ENCODE measurements around the gene DISC1.

Gene DISC1

GRCh38 chr1:231625975-231626534 lies 535 bp upstream of the DISC1 start:
- Histone ChIP-seq H3K9me3 (ENCODE audit: insufficient read depth, low read length) (no peaks in the 10 kb centered on the region), H3K79me2 (ENCODE audit: low read length) (no peaks in the 10 kb centered on the region), H4K20me1 (ENCODE audit: insufficient read depth, low read length) (no peaks in the 10 kb centered on the region), H2AFZ (ENCODE audit: low read depth, low read length) (no peak overlapping the region), H3K4me3 (ENCODE audit: low read length) (peak overlapping the region; percentile 80), H3K9ac (ENCODE audit: low read length) (peak overlapping the region; percentile 51; the same call in 1 of the 2 replicates), H3K4me2 (ENCODE audit: low read length) (peak overlapping the region; percentile 93), H3K4me1 (ENCODE audit: low read length) (peaks cover 13% of the 10 kb centered on the region), H3K27me3 (ENCODE audit: low read depth, low read length) (peaks cover 85% of the 10 kb centered on the region), H3K36me3 (replicated peaks; ENCODE audit: low read depth, low read length) (no peaks in the 10 kb centered on the region), H3K27ac (ENCODE audit: low read length) (no peak overlapping the region)
- TF ChIP-seq EZH2phosphoT487 (IDR thresholded peaks at IDR 0.05; ENCODE audit: low read depth) (no peak), CTCF (IDR thresholded peaks at IDR 0.05; ENCODE audit: low read depth, low read length) (no peak)

DNA sequence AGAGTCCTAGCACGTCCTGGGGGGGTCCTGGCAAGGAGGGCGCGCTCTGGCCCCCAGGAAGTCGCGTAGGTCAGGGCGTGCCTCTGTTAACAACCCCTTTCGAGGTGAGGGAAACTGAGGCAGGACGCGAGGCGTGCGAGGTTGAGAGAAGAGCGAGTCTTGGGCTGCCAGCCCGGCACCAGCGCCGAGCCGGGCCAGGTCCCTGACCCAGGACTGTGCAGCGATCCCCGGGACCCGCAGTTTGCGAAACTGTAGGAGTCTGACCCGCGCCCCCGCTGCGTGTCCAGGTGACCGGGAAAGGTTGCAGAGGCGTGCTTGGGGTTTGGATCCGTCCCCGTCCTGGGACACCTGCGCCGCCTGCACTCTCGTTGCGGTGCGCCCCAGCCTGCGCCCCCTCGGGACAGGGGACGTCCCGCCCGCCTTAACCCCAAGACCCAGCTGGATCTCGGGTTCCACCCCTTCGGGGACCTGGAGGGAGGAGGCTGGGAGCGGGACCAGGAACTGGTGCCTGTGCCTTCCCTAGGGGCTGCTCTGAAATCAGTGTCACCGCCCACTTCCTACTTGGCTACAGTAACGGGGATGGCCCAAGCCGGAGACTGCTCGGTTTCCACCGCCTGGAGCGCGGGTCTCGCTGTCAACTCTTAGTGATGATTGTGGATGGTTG lies 493 bp downstream of the DISC1 start:
- Histone ChIP-seq H3K4me3 (ENCODE audit: low read length) (peak overlapping the region; percentile 80), H2AFZ (ENCODE audit: low read depth, low read length) (0 out of 2 replicates have a peak overlapping the region, but pooled peaks have one; percentile 24), H3K27ac (ENCODE audit: low read length) (no peak overlapping the region), H3K27me3 (ENCODE audit: low read depth, low read length) (peaks cover 76% of the 10 kb centered on the region), H3K4me1 (ENCODE audit: low read length) (peaks cover 13% of the 10 kb centered on the region), H3K9ac (ENCODE audit: low read length) (peak overlapping the region; percentile 51), H3K9me3 (ENCODE audit: insufficient read depth, low read length) (no peaks in the 10 kb centered on the region), H3K36me3 (replicated peaks; ENCODE audit: low read depth, low read length) (no peaks in the 10 kb centered on the region), H4K20me1 (ENCODE audit: insufficient read depth, low read length) (no peaks in the 10 kb centered on the region), H3K4me2 (ENCODE audit: low read length) (peak overlapping the region; percentile 93), H3K79me2 (ENCODE audit: low read length) (no peaks in the 10 kb centered on the region)
- no peak for TF ChIP-seq CTCF (IDR thresholded peaks at IDR 0.05; ENCODE audit: low read depth, low read length)
- no peak for TF ChIP-seq EZH2phosphoT487 (IDR thresholded peaks at IDR 0.05; ENCODE audit: low read depth)

DNA sequence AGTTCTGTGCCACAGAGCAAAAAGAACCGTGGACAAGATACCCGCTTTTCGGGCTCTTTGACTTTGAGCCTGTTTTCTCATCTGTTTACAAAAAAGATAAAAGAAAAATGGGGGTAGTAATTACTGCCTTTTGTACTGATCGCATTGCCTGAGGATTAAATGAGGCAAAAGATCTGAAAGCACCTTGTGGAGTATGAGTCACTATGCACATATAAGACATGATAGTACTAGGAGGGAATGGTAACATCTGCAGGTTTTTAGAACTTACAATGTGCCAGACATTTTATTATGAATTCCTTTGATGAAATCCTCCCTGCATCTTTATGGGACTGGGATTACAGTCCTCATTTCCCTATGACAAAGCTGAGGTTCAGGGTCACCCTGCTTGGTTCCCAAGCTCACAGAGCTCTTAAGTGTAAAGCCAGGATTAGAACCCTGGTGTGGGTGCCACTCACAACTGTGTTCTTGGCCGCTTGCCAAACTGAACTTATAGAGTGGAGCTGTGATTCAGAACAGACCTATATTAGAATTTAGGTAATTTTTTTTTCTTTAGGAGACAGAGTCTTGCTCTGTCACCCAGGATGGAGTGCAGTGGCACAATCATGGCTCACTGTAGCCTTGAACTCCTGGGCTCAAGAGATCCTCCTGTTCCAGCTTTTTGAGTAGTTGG lies 1.8 kb downstream of the DISC1 start:
- TF ChIP-seq EZH2phosphoT487 (IDR thresholded peaks at IDR 0.05; ENCODE audit: low read depth) = no peak
- TF ChIP-seq CTCF (IDR thresholded peaks at IDR 0.05; ENCODE audit: low read depth, low read length) = no peak
- H3K9ac ChIP-seq (ENCODE audit: low read length) = no peak overlapping the region
- H3K36me3 ChIP-seq (replicated peaks; ENCODE audit: low read depth, low read length) = no peaks in the 10 kb centered on the region
- no peaks in the 10 kb centered on the region for H4K20me1 ChIP-seq (ENCODE audit: insufficient read depth, low read length)
- H2AFZ ChIP-seq (ENCODE audit: low read depth, low read length) = no peak overlapping the region
- no peaks in the 10 kb centered on the region for H3K79me2 ChIP-seq (ENCODE audit: low read length)
- no peak overlapping the region for H3K4me2 ChIP-seq (ENCODE audit: low read length)
- peaks cover 70% of the 10 kb centered on the region for H3K27me3 ChIP-seq (ENCODE audit: low read depth, low read length)
- H3K4me1 ChIP-seq (ENCODE audit: low read length) = peaks cover 13% of the 10 kb centered on the region
- H3K9me3 ChIP-seq (ENCODE audit: insufficient read depth, low read length) = no peaks in the 10 kb centered on the region
- H3K27ac ChIP-seq (ENCODE audit: low read length) = no peak overlapping the region
- H3K4me3 ChIP-seq (ENCODE audit: low read length) = no peak overlapping the region

GRCh38 chr1:231629132-231629531 lies 2.5 kb downstream of the DISC1 start:
- Histone ChIP-seq H3K4me2 (ENCODE audit: low read length) (no peak overlapping the region), H3K79me2 (ENCODE audit: low read length) (no peaks in the 10 kb centered on the region), H3K4me3 (ENCODE audit: low read length) (no peak overlapping the region)

More at GRCh38 chr1:231629132-231629531, 2.5 kb downstream of the DISC1 start:
- H3K4me1 ChIP-seq (ENCODE audit: low read length) = peaks cover 13% of the 10 kb centered on the region
- no peak for TF ChIP-seq CTCF (IDR thresholded peaks at IDR 0.05; ENCODE audit: low read depth, low read length)
- no peak for TF ChIP-seq EZH2phosphoT487 (IDR thresholded peaks at IDR 0.05; ENCODE audit: low read depth)
- no peaks in the 10 kb centered on the region for H3K36me3 ChIP-seq (replicated peaks; ENCODE audit: low read depth, low read length)
- H2AFZ ChIP-seq (ENCODE audit: low read depth, low read length) = no peak overlapping the region
- H3K27me3 ChIP-seq (ENCODE audit: low read depth, low read length) = peaks cover 64% of the 10 kb centered on the region
- H3K9me3 ChIP-seq (ENCODE audit: insufficient read depth, low read length) = no peaks in the 10 kb centered on the region
- no peak overlapping the region for H3K27ac ChIP-seq (ENCODE audit: low read length)
- no peak overlapping the region for H3K9ac ChIP-seq (ENCODE audit: low read length)
- no peaks in the 10 kb centered on the region for H4K20me1 ChIP-seq (ENCODE audit: insufficient read depth, low read length)
